ENCODE data around the gene CAPN5.
"Not testable (repeated sequence)": the region's sequence is repeated elsewhere in the genome, so short reads cannot be mapped to it uniquely, and the experiment has no call there.

The CAPN5 gene

DNA sequence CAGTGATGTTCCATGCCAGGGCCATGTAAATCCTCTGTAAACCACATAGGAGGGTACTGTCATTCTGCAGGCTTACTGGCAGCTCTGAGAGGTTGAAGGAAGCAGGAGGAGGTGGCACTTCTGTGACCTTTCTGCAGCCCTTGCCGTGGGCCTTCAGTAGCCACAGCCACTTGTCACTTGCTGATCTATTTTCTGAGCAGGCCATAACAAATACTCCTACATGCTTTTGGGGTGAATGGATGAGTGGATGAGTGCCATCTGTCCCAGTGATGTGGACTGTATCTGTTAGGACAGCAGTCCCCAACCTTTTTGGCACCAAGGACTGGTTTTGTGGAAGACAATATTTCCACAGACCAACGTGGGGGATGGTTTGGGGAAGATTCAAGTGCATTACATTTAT lies 22.4 kb upstream of the CAPN5 start:
- no peak for DNase-seq (ENCODE audit: low read depth)

DNA sequence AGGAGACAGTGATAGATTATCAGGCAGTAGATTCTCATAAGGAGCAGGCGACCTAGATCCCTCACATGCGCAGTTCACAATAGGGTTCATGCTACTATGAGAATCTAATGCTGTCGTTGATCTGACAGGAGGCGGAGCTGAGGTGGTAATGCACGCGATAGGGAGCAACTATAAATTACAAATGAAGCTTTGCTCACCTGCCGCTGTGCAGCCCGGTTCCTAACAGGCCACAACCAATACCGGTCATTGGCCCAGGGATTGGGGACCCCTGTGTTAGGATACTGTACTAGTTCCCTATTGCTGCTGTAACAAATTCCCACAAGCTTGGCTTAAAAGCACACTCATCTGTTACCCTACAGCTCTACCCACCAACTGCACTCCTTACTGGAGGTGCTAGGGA lies 21.9 kb upstream of the CAPN5 start:
- no peak for DNase-seq (ENCODE audit: low read depth)

DNA sequence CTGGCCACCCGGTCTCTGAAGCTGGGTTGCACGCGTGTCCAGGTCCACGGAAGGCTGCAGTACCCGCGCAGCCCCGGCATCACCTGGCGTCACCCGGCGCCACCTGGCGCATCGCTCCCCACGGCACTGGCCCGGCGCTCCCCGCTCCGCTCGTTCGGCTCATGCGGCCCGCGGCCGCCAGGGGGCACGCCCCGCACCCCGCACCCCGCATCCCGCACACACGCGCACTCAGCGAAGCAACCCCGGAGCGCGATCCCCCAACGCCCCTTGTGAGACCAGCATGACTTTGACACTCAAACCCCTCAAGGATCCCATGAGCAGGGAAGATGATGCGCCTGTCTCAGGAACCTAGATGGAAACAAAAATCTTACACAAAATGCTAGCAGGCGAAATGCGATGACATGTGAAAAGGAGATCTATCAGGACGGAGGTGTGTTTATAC lies 20.7 kb upstream of the CAPN5 start:
- DNase-seq (ENCODE audit: low read depth) = no peak

DNA sequence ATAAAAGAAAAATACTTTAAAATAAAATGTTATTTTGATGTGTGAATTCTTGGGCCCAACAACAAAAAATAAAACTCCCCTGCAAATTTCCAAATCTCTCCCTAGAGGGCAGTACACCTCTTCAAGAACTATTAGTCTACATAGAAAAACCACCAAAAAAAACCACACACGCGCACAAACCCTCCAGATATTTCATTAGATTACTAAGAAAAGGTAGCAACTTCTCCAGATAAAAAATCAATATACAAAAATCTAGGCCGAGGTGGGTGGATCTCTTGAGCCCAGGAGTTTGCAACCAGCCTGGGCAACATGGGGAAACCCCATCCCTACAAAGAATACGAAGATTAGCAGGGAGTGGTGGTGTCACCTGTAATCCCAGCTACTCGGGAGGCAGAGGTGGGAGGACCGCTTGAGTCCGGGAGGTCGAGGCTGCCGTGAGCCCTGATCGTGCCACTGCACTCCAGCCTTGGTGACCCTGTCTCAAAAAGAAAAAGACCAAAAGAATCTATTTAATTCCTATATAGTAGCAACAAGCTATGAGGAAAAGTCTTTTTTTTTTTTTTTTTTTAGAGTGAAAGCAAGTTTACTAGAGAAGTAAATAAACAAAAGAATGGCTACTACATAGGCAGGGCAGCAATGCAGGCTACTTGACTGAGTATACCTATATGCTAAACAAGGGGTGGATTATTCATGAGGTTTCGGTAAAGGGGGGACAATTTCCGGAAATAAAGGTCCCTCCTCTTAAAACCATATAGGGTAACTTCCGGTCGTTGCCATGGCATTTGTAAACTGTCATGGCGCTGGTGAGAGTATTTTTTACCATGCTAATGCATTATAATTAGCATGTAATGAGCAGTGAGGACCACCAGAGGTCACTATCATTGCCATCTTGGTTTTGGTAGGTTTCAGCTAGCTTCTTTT lies 19.5 kb upstream of the CAPN5 start:
- DNase-seq (ENCODE audit: low read depth) = no peak

DNA sequence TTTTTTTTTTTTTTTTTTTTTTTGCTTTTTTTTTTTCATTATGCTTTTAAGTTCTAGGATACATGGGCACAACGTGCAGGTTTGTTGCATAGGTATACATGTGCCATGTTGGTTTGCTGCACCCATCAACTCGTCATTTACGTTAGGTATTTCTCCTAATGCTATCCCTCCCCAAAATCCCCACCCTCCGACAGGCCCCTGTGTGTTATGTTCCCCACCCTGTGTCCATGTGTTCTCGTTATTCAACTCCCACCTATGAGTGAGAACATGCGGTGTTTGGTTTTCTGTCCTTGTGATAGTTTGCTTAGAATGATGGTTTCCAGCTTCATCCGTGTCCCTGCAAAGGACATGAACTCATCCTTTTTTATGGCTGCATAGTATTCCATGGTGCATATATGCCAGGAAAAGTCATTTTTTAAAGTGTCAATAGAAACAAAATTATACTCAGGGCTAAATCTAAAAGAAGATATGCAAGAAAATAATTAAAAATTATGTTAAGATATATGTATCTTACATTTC lies 18.8 kb upstream of the CAPN5 start:
- DNase-seq (ENCODE audit: low read depth) = not testable (repeated sequence)

DNA sequence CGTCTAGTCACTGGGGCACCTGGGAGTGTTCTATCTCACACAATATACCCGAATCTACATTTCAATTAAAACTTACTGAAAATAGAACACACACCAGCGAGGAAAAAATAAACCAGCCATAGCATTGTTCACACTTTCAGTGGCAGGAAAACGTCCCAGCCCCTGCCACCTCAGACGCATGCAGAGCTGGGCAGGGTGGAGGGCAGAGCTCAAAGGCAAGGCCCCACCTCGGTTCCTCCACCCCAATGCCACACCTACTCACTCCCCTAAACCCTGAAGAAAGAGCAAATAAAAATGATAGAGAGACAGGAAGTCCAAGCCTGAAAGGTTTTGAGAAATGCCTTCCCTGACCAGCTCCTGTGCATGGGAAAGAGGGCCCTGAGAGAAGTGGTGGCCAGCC lies 17.7 kb upstream of the CAPN5 start:
- DNase-seq (ENCODE audit: low read depth) = no peak

DNA sequence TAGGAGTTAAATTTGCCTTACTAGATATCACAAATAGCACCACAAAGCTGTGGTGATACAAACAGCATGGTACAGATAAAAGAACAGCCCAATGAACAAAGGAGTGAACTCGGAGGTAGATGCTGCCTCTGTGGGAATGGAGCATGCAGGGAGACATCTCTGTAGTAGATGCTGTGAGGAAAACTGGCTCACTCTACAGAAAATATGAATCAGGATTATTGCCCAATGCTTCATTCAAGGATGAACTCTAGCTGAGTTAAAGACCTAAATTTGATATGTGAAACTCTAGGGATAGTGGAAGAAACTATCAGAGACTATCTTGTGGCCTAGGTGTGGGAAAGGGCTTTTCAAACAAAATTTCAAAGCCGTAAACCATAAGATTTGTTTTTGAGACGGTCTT lies 15.3 kb upstream of the CAPN5 start:
- no peak for DNase-seq (ENCODE audit: low read depth)

DNA sequence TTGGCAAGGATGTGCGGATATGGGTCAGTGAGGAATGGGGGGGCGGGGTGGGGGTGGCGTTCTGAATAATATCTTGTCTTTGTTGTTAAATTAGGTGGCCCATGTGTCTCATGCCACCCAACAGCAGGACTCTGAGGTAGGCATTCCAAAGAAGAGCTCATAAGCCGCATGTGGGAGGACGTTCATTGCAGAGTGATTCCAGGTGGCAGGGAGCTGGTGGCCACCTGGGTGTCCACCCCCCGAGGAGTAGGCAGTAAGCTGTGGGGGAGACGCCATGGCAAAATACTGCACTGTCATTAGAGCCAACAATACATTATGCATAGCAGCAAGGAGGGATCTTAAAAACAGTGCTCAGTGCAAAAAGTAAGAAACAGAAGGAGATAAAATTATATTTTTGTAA lies 14.3 kb upstream of the CAPN5 start:
- DNase-seq (ENCODE audit: low read depth) = no peak

DNA sequence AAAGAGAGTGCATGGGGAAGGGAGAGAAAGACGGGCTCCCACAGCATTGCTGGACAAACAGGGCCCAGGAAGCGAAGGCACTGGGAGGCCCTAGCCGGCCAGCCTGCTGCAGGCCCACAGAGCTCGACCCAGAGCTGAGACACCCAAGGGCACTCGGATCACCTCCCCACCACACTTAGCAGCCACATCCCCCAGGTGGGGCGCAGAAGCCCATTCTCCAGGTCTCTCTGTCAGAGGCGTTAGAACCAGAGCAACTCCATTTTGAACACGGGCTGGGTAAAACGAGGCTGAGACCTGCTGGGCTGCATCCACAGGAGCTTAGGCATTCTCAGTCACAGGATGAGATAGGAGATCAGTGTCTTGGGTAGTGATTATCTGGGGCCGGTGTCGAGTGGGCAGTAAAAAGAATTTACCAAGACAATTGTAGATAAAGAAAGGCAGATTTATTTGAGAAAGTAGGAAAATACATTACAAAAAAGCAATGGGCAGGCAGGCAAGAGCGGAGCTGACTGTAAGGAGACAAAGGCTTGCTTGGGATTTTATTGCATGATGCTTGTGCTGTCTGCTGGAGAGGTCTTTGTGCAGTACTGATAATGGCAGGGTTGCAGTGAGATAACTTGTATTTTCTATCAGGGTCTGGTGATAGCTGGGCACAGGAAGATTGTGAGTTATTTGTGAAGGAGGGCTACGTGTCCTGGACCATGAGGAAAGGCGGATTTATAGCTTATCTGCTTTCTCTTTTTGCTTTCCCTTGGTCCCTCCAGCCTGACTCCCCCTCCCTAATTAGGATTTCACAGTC lies 13.4 kb upstream of the CAPN5 start:
- no peak for DNase-seq (ENCODE audit: low read depth)

DNA sequence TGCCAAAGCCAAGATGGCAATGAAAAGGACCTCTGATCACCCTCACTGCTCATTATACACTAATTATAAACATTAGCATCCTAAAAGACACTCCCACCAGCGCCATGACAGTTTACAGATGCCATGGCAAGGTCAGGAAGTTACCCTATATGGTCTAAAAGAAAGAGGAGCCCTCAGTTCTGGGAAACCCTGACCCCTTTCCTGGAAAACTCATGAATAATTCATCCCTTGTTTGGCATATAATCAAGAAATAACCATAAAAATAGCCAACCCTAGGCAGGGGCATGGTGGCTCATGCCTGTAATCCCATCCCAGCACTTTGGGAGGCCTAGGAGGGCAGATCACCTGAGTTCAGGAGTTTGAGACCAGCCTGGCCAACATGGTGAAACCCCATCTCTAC lies 12.7 kb upstream of the CAPN5 start:
- DNase-seq (ENCODE audit: low read depth) = no peak

DNA sequence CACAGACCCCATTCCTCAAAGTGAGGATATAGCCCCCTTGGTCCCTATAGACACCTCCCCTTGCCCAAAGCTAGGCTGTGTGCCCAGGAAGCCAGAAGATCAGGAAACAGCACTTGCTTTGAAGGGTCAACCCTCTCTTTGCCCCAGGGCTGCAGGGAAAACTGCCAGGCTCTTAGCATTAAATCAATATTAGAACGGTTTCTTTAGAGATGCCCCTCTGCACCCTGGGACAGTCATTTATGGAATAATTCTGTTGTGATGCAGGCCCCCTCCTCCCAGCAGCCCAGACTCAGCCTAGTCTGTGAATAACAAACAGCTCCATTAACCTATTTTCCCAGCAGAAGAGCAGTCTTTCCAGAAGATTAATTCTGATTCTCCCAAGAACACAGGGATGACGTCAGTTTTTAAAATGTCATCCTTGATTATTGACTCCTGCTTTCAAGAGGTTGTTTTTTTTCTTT lies 11.6 kb upstream of the CAPN5 start:
- no peak for DNase-seq (ENCODE audit: low read depth)

DNA sequence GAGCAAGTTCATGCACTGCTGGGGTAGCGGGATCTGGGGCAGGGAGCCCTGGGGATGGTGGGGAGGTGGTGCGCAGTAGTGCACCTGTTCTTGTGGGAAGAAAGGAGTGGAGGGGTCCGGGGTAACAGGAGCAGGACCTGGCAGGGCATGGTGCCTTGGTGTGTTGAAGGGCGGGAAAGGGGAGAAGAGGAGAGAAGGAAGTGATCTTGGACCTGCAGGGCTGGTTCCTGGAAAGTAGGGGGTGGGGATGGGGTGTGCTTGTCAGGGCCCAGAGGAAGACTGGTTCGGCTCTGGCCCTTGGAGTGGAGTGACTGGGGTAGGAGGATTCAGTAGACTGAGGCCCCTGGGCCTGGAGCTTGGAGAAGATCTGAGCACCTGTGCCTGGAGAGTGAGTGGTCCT lies 10.9 kb upstream of the CAPN5 start:
- no peak for DNase-seq (ENCODE audit: low read depth)

DNA sequence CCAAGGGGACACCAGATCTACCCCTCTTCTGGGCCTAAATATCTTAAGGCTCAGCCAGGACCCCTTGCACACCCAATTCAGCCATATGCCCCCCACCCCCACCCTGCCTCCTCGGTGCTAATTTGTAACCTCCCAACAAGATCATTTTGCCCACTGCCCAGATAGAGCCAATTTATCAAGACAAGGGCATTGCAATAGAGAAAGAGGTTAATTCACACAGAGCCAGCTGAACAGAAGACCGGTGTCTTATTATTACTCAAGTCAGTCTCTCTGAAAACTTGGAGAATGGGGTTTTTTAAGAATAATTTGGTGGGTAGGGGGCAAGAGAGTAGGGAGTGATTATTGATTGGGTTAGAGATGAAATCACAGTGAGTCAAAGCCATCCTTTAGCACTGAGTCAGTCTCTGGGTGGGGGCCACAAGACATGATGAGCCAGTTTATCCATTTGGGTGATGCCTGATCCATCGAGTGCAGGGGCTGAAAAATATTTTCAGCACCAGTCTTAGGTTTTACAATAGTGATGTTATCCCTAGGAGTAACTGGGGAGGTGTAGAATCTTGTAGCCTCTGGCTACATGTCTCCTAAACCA lies 9.9 kb upstream of the CAPN5 start:
- no peak for DNase-seq (ENCODE audit: low read depth)

DNA sequence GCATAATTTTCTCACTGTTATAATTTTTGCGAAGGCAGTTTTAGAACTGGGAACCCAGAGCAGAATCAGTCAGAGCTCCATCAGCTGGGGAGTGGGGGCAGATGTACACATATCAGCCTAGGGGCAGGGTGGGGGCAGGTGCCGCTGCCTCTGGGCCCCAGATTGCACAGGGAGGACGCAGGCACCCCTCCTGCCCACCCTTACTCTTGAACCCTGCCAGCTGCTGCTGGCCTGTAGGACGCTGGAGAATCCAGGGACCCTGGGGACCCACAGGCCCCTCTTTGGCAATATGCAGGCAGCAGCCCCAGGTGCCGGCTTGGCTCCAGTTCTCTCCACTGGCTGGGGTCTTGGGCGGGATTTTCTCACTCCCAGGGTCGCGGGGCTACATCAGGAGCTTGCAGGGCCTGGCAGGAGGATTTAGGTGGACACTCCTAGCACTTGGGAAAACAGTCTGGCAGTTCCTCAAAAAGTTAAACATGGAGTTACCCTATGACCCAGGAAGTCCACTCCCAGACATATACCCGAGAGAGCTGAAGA lies 8.8 kb upstream of the CAPN5 start:
- no peak for DNase-seq (ENCODE audit: low read depth)

DNA sequence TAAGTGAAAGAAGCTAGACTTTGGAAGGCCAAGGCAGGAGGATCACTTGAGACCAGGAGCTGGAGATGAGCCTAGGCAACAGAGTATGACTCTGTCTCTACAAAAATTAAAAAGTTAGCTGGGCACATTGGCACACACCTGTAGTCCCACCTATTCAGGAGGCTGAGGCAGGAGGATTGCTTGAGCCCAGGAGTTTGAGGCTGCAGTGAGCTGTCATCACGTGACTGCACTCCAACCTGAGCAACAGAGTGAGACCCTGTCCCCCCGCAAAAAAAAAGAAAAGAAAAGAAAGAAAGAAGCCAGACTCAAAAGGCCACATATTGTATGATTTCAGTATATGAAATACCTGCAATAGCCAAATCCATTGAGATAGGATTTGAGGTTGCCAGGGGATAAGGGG lies 7.9 kb upstream of the CAPN5 start:
- no peak for DNase-seq (ENCODE audit: low read depth)

DNA sequence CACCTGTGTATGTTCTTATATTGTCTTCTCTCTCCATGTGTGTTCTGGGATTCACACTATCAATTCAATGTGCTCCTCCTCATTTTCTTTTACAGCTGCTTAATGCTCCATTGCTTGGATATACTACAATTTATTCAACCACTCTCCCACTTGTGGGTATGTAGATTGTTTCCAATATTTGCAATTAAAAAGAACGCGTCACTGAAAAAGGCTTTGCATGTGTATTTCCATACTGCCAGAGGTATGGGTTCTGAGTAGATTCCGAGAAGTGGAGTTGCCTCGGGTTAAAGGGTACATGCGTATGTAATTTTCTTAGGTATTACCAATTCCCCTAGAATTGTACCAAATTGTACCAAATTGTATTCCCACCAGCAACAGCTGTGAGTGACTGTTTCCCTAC lies 7.0 kb upstream of the CAPN5 start:
- DNase-seq (ENCODE audit: low read depth) = no peak

DNA sequence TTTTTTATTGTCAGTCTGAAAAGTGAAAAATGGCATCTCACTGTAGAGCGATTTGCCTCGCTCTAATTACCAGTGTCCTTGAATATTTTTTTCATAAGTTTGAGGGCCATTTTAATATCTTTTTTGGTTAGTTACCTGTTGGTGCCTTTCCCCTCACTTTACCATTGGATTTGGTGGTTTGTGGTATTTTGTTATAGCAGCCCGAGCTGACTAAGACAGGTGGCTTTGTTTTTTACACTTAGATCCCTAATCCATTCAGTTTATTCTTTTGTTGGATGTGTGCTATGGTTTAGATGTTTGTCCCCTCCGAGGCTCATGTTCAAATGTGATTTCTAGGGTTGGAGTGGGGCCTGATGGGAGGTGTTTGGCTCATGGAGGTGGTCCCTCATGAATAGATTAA lies 6.5 kb upstream of the CAPN5 start:
- DNase-seq (ENCODE audit: low read depth) = no peak

DNA sequence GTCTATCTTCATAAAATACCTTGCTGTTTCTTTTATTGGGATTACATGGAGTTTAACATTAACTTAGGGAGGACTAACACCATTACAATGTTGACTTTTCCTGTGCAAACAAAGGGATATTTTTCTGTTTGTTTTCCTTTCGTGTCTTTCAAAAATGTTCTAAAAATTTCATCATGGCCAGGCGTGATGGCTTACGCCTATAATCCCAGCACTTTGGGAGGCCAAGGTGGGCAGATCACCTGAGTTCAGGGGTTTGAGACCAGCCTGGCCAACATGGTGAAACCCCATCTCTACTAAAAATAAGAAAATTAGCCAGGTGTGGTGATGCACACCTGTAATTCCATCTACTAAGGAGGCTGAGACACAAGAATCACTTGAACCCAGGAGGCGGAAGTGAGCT lies 5.5 kb upstream of the CAPN5 start:
- DNase-seq (ENCODE audit: low read depth) = not testable (repeated sequence)

DNA sequence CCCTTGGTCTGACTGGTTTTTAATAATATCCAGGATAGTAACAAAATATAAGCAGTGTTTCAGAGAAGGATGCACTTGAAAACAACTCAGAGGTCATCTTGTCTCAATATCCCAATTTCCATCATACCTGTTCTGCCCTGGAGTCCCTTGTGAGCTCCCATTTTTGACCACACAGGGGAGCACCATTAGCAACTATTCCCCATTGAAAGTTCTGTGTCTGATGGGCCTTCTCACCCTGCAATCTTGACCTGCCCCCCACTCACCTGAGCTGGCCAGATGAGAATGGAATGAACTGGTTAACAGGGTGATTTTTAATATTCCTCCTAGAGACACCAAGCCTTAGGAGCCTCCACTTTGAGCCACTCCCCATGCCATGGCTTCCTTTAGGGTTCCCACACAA lies 3.8 kb upstream of the CAPN5 start:
- DNase-seq (ENCODE audit: low read depth) = no peak

DNA sequence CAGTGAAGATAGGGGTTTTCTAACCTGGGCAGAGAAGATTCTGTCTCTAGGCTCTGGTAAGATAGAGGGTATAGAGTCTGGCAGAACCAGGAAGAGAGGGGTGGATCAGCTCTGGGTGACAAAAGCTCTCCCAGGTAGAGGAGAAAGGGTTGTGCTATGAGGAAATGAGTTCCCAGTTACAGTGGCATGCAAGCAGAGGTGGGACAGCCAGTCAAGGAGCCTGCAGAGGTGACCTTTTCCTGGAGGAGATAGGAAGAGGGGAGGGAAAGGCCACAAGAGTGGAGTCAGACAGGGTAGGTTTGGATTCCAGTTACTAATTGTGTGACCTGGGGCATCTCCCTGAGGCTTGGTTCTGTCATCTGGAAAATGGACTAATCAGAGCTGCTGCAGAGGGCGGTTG lies 3.4 kb upstream of the CAPN5 start:
- DNase-seq (ENCODE audit: low read depth) = no peak

DNA sequence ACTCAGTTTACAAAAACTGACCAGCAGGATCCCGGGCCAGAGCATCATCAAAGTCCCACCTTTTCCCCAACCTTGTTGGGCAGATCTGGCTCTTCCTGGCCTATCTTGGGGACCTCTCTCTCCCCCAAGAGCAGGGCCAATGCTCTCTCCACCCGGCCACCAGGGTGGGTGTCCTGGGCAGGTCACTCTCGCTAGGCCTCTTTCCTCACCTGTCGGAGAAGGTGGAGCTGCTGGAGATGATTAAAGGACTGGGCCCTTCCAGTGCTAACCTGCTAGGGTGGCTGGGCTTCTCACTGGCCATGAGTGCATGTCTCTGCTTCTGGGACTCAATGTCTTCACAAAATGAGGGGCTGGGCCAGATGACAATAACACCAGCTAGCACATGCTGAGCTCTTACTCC lies 2.9 kb upstream of the CAPN5 start:
- DNase-seq (ENCODE audit: low read depth) = no peak

DNA sequence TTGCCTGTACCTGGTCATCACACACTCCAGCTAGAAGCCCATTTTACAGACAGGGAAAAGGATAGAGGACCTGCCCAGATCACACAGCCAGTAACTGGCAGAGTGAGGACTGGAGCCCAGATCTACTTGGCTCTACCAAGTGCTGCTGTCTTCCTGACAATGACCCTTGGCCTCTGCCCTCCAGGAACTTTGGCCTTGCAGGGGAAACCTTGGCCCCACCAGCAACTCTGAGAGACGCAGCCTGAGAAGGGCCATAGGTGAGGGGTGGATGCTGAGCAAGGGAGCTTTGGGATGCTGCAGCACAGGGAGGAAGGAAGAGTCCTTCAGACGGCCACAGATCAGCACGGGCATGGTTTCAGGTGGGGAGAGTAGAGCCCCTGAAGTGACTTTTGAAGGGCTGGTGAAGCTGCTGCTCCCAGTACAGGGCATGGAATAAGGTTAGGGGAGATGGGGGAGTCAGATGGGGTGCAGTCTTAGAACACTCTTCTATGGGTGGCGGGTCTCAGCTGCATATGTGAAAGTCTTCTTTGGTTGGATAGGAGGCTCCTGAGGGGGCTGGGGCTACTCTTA lies 2.0 kb upstream of the CAPN5 start:
- DNase-seq (ENCODE audit: low read depth) = no peak
